ENCODE measurements around the gene NRN1L.

The NRN1L gene

GRCh38 chr16:67872631-67873434 is 11.9 kb upstream of the NRN1L start, which contains the start of gene EDC4:
EDC4 (plus strand) TSS chr16:67873052; CDS start chr16:67873262, 210 bp downstream.
- Histone ChIP-seq H3K4me1 (ENCODE audit: control insufficient read depth, insufficient read depth, low read length) (peaks cover 1% of the 10 kb centered on the region; the same call in 1 of the 2 replicates), H3K27ac (ENCODE audit: low read length) (no peak within 1 kb of the TSS), H3K36me3 (ENCODE audit: control insufficient read depth, insufficient read depth, low read length) (peaks cover 11% of the 10 kb centered on the region), H3K27me3 (ENCODE audit: control insufficient read depth, insufficient read depth, low read length) (no peaks in the 10 kb centered on the region), H3K4me3 (ENCODE audit: low read length) (peak within 1 kb of the TSS; percentile 98), H3K9me3 (ENCODE audit: control insufficient read depth, insufficient read depth, low read length) (no peaks in the 10 kb centered on the region)
- DNase-seq (ENCODE audit: low read depth, low spot score), result no peak
- WGBS (ENCODE audit: insufficient coverage, insufficient read length), result no CpG with 5 or more reads among the region's 72 CpGs

- no peak for DNase-seq (ENCODE audit: low read depth, low spot score)
- peaks cover 1% of the 10 kb centered on the region; the same call in 1 of the 2 replicates for H3K4me1 ChIP-seq (ENCODE audit: control insufficient read depth, insufficient read depth, low read length)
- H3K36me3 ChIP-seq (ENCODE audit: control insufficient read depth, insufficient read depth, low read length), result peaks cover 16% of the 10 kb centered on the region
- H3K9me3 ChIP-seq (ENCODE audit: control insufficient read depth, insufficient read depth, low read length), result no peaks in the 10 kb centered on the region
- H3K4me3 ChIP-seq (ENCODE audit: low read length), result peak overlapping the region; percentile 98
- no CpG with 5 or more reads among the region's 23 CpGs for WGBS (ENCODE audit: insufficient coverage, insufficient read length)
- no peak overlapping the region for H3K27ac ChIP-seq (ENCODE audit: low read length)
- no peaks in the 10 kb centered on the region for H3K27me3 ChIP-seq (ENCODE audit: control insufficient read depth, insufficient read depth, low read length)
Measured at GRCh38 chr16:67873435-67874370, 11.0 kb upstream of the NRN1L start.

- Histone ChIP-seq H3K27ac (ENCODE audit: low read length) (no peak overlapping the region), H3K9me3 (ENCODE audit: control insufficient read depth, insufficient read depth, low read length) (no peaks in the 10 kb centered on the region), H3K4me3 (ENCODE audit: low read length) (no peak overlapping the region), H3K27me3 (ENCODE audit: control insufficient read depth, insufficient read depth, low read length) (no peaks in the 10 kb centered on the region), H3K36me3 (ENCODE audit: control insufficient read depth, insufficient read depth, low read length) (peaks cover 22% of the 10 kb centered on the region), H3K4me1 (ENCODE audit: control insufficient read depth, insufficient read depth, low read length) (peaks cover 1% of the 10 kb centered on the region; the same call in 1 of the 2 replicates)
- no CpG with 5 or more reads among the region's 3 CpGs for WGBS (ENCODE audit: insufficient coverage, insufficient read length)
- DNase-seq (ENCODE audit: low read depth, low spot score), result no peak
Measured at GRCh38 chr16:67874372-67874771, 10.3 kb upstream of the NRN1L start.

GRCh38 chr16:67877064-67877463 is 7.6 kb upstream of the NRN1L start:
- Histone ChIP-seq H3K27me3 (ENCODE audit: control insufficient read depth, insufficient read depth, low read length) (no peaks in the 10 kb centered on the region), H3K27ac (ENCODE audit: low read length) (no peak overlapping the region), H3K36me3 (ENCODE audit: control insufficient read depth, insufficient read depth, low read length) (peaks cover 44% of the 10 kb centered on the region), H3K4me3 (ENCODE audit: low read length) (no peak overlapping the region), H3K9me3 (ENCODE audit: control insufficient read depth, insufficient read depth, low read length) (no peaks in the 10 kb centered on the region), H3K4me1 (ENCODE audit: control insufficient read depth, insufficient read depth, low read length) (peaks cover 1% of the 10 kb centered on the region; the same call in 1 of the 2 replicates)
- no CpG with 5 or more reads among the region's 11 CpGs for WGBS (ENCODE audit: insufficient coverage, insufficient read length)
- no peak for DNase-seq (ENCODE audit: low read depth, low spot score)

GRCh38 chr16:67878232-67878631 is 6.5 kb upstream of the NRN1L start:
- WGBS (ENCODE audit: insufficient coverage, insufficient read length), result no CpG with 5 or more reads among the region's 6 CpGs
- H3K27ac ChIP-seq (ENCODE audit: low read length), result no peak overlapping the region
- H3K27me3 ChIP-seq (ENCODE audit: control insufficient read depth, insufficient read depth, low read length), result no peaks in the 10 kb centered on the region
- no peak for DNase-seq (ENCODE audit: low read depth, low spot score)
- peaks cover 52% of the 10 kb centered on the region for H3K36me3 ChIP-seq (ENCODE audit: control insufficient read depth, insufficient read depth, low read length)
- no peaks in the 10 kb centered on the region for H3K9me3 ChIP-seq (ENCODE audit: control insufficient read depth, insufficient read depth, low read length)
- H3K4me3 ChIP-seq (ENCODE audit: low read length), result no peak overlapping the region
- 0 out of 2 replicates have a peak, but pooled peaks cover 1% of the 10 kb centered on the region for H3K4me1 ChIP-seq (ENCODE audit: control insufficient read depth, insufficient read depth, low read length)

GRCh38 chr16:67878846-67879245 is 5.8 kb upstream of the NRN1L start:
- Histone ChIP-seq H3K27ac (ENCODE audit: low read length) (no peak overlapping the region), H3K9me3 (ENCODE audit: control insufficient read depth, insufficient read depth, low read length) (no peaks in the 10 kb centered on the region), H3K4me1 (ENCODE audit: control insufficient read depth, insufficient read depth, low read length) (0 out of 2 replicates have a peak, but pooled peaks cover 1% of the 10 kb centered on the region), H3K4me3 (ENCODE audit: low read length) (no peak overlapping the region), H3K27me3 (ENCODE audit: control insufficient read depth, insufficient read depth, low read length) (no peaks in the 10 kb centered on the region), H3K36me3 (ENCODE audit: control insufficient read depth, insufficient read depth, low read length) (peaks cover 52% of the 10 kb centered on the region)
- WGBS (ENCODE audit: insufficient coverage, insufficient read length), result no CpG with 5 or more reads among the region's 9 CpGs
- DNase-seq (ENCODE audit: low read depth, low spot score), result no peak

- Histone ChIP-seq H3K36me3 (ENCODE audit: control insufficient read depth, insufficient read depth, low read length) (peaks cover 52% of the 10 kb centered on the region), H3K9me3 (ENCODE audit: control insufficient read depth, insufficient read depth, low read length) (no peaks in the 10 kb centered on the region), H3K27ac (ENCODE audit: low read length) (no peak overlapping the region), H3K4me3 (ENCODE audit: low read length) (no peak overlapping the region), H3K4me1 (ENCODE audit: control insufficient read depth, insufficient read depth, low read length) (no peaks in the 10 kb centered on the region), H3K27me3 (ENCODE audit: control insufficient read depth, insufficient read depth, low read length) (no peaks in the 10 kb centered on the region)
- no peak for DNase-seq (ENCODE audit: low read depth, low spot score)
- no CpG with 5 or more reads among the region's 12 CpGs for WGBS (ENCODE audit: insufficient coverage, insufficient read length)
Measured at GRCh38 chr16:67879462-67879861, 5.2 kb upstream of the NRN1L start.

- Histone ChIP-seq H3K9me3 (ENCODE audit: control insufficient read depth, insufficient read depth, low read length) (no peaks in the 10 kb centered on the region), H3K36me3 (ENCODE audit: control insufficient read depth, insufficient read depth, low read length) (peaks cover 52% of the 10 kb centered on the region), H3K4me1 (ENCODE audit: control insufficient read depth, insufficient read depth, low read length) (peaks cover 2% of the 10 kb centered on the region; the same call in 1 of the 2 replicates), H3K27me3 (ENCODE audit: control insufficient read depth, insufficient read depth, low read length) (no peaks in the 10 kb centered on the region), H3K4me3 (ENCODE audit: low read length) (no peak overlapping the region), H3K27ac (ENCODE audit: low read length) (no peak overlapping the region)
- WGBS (ENCODE audit: insufficient coverage, insufficient read length), result no CpG with 5 or more reads among the region's 5 CpGs
- DNase-seq (ENCODE audit: low read depth, low spot score), result no peak
Measured at GRCh38 chr16:67879936-67880335, 4.7 kb upstream of the NRN1L start.

- Histone ChIP-seq H3K36me3 (ENCODE audit: control insufficient read depth, insufficient read depth, low read length) (peaks cover 52% of the 10 kb centered on the region), H3K27me3 (ENCODE audit: control insufficient read depth, insufficient read depth, low read length) (no peaks in the 10 kb centered on the region)
- WGBS (ENCODE audit: insufficient coverage, insufficient read length), result no CpG with 5 or more reads among the region's 13 CpGs
Measured at GRCh38 chr16:67880584-67880983, 4.1 kb upstream of the NRN1L start.

GRCh38 chr16:67881621-67882161 is 3.0 kb upstream of the NRN1L start:
- Histone ChIP-seq H3K27me3 (ENCODE audit: control insufficient read depth, insufficient read depth, low read length) (no peaks in the 10 kb centered on the region), H3K4me3 (ENCODE audit: low read length) (no peak overlapping the region), H3K27ac (ENCODE audit: low read length) (no peak overlapping the region), H3K36me3 (ENCODE audit: control insufficient read depth, insufficient read depth, low read length) (peaks cover 52% of the 10 kb centered on the region), H3K9me3 (ENCODE audit: control insufficient read depth, insufficient read depth, low read length) (no peaks in the 10 kb centered on the region), H3K4me1 (ENCODE audit: control insufficient read depth, insufficient read depth, low read length) (peaks cover 5% of the 10 kb centered on the region)
- WGBS (ENCODE audit: insufficient coverage, insufficient read length), result no CpG with 5 or more reads among the region's 21 CpGs
- no peak for DNase-seq (ENCODE audit: low read depth, low spot score)

More at GRCh38 chr16:67880584-67880983, 4.1 kb upstream of the NRN1L start:
- Histone ChIP-seq H3K27ac (ENCODE audit: low read length) (no peak overlapping the region), H3K9me3 (ENCODE audit: control insufficient read depth, insufficient read depth, low read length) (no peaks in the 10 kb centered on the region), H3K4me3 (ENCODE audit: low read length) (no peak overlapping the region), H3K4me1 (ENCODE audit: control insufficient read depth, insufficient read depth, low read length) (peaks cover 4% of the 10 kb centered on the region)
- DNase-seq (ENCODE audit: low read depth, low spot score), result no peak

All from iPS DF 6.9 (cell line).